WTC11 (cell line): Measurements from ENCODE around the gene TTLL5. TPM values are rescaled to one million over a fixed set of nuclear protein-coding genes. Genes with fewer than 3 reads are reported as not detected.

Experiments
- ATAC-seq: fragments of 200-7000 bp; cut with Tn5 transposase; 2 replicates; pipeline ENCODE4 v1.10.0; 2021; ENCODE audit warnings: mild to moderate bottlenecking, moderate library complexity
- CTCF ChIA-PET: fragments of 300-600 bp; sonication (Branson Sonifier 250); formaldehyde crosslinking; loops from one replicate; lab custom pipeline; 2021; ENCODE audit warnings: antibody characterized with exemption; lab: Charles Lee
- POLR2A ChIA-PET: fragments of 350-600 bp; sonication (Branson Sonifier 250); formaldehyde crosslinking; loops from one replicate; lab custom pipeline; 2021; ENCODE audit warnings: antibody characterized with exemption; lab: Charles Lee
- DNase-seq: peaks from one replicate; pipeline ENCODE4 v3.0.0; 2021; ENCODE audit warnings: low spot score
- H3K27ac Mint-ChIP-seq: 2 replicates; pipeline ENCODE4 v1.8.0; 2021; ENCODE audit warnings: mixed read lengths
- H3K27me3 Mint-ChIP-seq: 2 replicates; pipeline ENCODE4 v1.8.0; 2021; ENCODE audit warnings: low read depth, mild to moderate bottlenecking, moderate library complexity, mixed read lengths
- H3K36me3 Mint-ChIP-seq: 2 replicates; pipeline ENCODE4 v1.8.0; 2021; ENCODE audit warnings: mixed read lengths
- H3K4me1 Mint-ChIP-seq: 2 replicates; pipeline ENCODE4 v1.8.0; 2022; ENCODE audit warnings: mixed read lengths
- H3K4me3 Mint-ChIP-seq: 2 replicates; pipeline ENCODE4 v1.8.0; 2021; ENCODE audit warnings: mild to moderate bottlenecking, moderate library complexity, mixed read lengths
- H3K9me3 Mint-ChIP-seq: 2 replicates; pipeline ENCODE4 v1.8.0; 2021; ENCODE audit warnings: mixed read lengths
- AR ChIP-seq: fragments of 250-450 bp; sonication (Bioruptor Pico); IDR thresholded peaks from 2 replicates; pipeline ENCODE4 v1.9.0; 2021; ENCODE audit warnings: mild to moderate bottlenecking
- CDX4 ChIP-seq: fragments of 250-450 bp; sonication (Bioruptor Pico); IDR thresholded peaks from 2 replicates; pipeline ENCODE4 v1.9.0; 2021; ENCODE audit warnings: moderate library complexity, mild to moderate bottlenecking, inconsistent platforms, borderline replicate concordance
- ELF4 ChIP-seq: sonication (generic); formaldehyde crosslinking; IDR thresholded peaks from 2 replicates; pipeline ENCODE4 v1.8.1; 2022; ENCODE audit warnings: low read depth, mild to moderate bottlenecking, moderate library complexity, missing genetic modification reagents
- EMX1 ChIP-seq: fragments of 250-450 bp; sonication (Bioruptor Pico); IDR thresholded peaks from 2 replicates; pipeline ENCODE4 v1.8.0; 2021; ENCODE audit warnings: mild to moderate bottlenecking
- ETV6 ChIP-seq: sonication (generic); formaldehyde crosslinking; IDR thresholded peaks from 2 replicates; pipeline ENCODE4 v1.8.1; 2022; ENCODE audit warnings: mild to moderate bottlenecking, missing genetic modification reagents
- JAZF1 ChIP-seq: fragments of 250-450 bp; sonication (Bioruptor Pico); IDR thresholded peaks from 2 replicates; pipeline ENCODE4 v1.9.0; 2021; ENCODE audit warnings: moderate library complexity, mild to moderate bottlenecking, inconsistent platforms
- NFE2L1 ChIP-seq: sonication (generic); formaldehyde crosslinking; IDR thresholded peaks from 2 replicates; pipeline ENCODE4 v1.8.1; 2023; ENCODE audit warnings: missing genetic modification reagents
- NR3C1 ChIP-seq: sonication (generic); formaldehyde crosslinking; conservative IDR thresholded peaks from 2 replicates; pipeline ENCODE4 v1.8.1; 2023; ENCODE audit warnings: low read depth, mild to moderate bottlenecking, missing genetic modification reagents
- RELA ChIP-seq: sonication (generic); formaldehyde crosslinking; IDR thresholded peaks from 2 replicates; pipeline ENCODE4 v1.8.1; 2022; ENCODE audit warnings: missing genetic modification reagents, mild to moderate bottlenecking, borderline replicate concordance
- TP53 ChIP-seq: sonication (generic); formaldehyde crosslinking; IDR thresholded peaks from 2 replicates; pipeline ENCODE4 v1.8.1; 2023; ENCODE audit warnings: mild to moderate bottlenecking, missing genetic modification reagents
- ZNF232 ChIP-seq: sonication (generic); formaldehyde crosslinking; IDR thresholded peaks from 2 replicates; pipeline ENCODE4 v1.8.0; 2022; ENCODE audit warnings: mild to moderate bottlenecking, missing genetic modification reagents
- ZNF317 ChIP-seq: sonication (generic); formaldehyde crosslinking; IDR thresholded peaks from 2 replicates; pipeline ENCODE4 v1.8.1; 2023; ENCODE audit warnings: low read depth, mild to moderate bottlenecking, moderate library complexity, missing genetic modification reagents, borderline replicate concordance
- total RNA-seq: library from RNA; stranded (reverse); gene quantifications from 3 replicates; pipeline ENCODE4 v1.2.3, GENCODE V29; 2021
- TF ChIP-seq, protein P1 (sequence below): sonication (generic); formaldehyde crosslinking; IDR thresholded peaks from 2 replicates; pipeline ENCODE4 v1.8.1; 2023; ENCODE audit warnings: mild to moderate bottlenecking, missing genetic modification reagents, borderline replicate concordance
- TF ChIP-seq, protein P2 (sequence below): fragments of 250-450 bp; sonication (Bioruptor Pico); conservative IDR thresholded peaks from 2 replicates; pipeline ENCODE4 v1.9.0; 2021; ENCODE audit warnings: mild to moderate bottlenecking
- TF ChIP-seq, protein P3 (sequence below): sonication (generic); formaldehyde crosslinking; IDR thresholded peaks from 2 replicates; pipeline ENCODE4 v1.8.0; 2022; ENCODE audit warnings: missing genetic modification reagents
- TF ChIP-seq, protein P4 (sequence below): sonication (generic); formaldehyde crosslinking; IDR thresholded peaks from 2 replicates; pipeline ENCODE4 v1.8.1; 2022; ENCODE audit warnings: missing genetic modification reagents, borderline replicate concordance

The TTLL5 gene
- total RNA-seq, 1 experiment from 2014 or later, result 39.6 TPM

GRCh38 chr14:75927564-75928087 lies 266.6 kb downstream of the TTLL5 start (continued):
- TF ChIP-seq, protein P1, sequence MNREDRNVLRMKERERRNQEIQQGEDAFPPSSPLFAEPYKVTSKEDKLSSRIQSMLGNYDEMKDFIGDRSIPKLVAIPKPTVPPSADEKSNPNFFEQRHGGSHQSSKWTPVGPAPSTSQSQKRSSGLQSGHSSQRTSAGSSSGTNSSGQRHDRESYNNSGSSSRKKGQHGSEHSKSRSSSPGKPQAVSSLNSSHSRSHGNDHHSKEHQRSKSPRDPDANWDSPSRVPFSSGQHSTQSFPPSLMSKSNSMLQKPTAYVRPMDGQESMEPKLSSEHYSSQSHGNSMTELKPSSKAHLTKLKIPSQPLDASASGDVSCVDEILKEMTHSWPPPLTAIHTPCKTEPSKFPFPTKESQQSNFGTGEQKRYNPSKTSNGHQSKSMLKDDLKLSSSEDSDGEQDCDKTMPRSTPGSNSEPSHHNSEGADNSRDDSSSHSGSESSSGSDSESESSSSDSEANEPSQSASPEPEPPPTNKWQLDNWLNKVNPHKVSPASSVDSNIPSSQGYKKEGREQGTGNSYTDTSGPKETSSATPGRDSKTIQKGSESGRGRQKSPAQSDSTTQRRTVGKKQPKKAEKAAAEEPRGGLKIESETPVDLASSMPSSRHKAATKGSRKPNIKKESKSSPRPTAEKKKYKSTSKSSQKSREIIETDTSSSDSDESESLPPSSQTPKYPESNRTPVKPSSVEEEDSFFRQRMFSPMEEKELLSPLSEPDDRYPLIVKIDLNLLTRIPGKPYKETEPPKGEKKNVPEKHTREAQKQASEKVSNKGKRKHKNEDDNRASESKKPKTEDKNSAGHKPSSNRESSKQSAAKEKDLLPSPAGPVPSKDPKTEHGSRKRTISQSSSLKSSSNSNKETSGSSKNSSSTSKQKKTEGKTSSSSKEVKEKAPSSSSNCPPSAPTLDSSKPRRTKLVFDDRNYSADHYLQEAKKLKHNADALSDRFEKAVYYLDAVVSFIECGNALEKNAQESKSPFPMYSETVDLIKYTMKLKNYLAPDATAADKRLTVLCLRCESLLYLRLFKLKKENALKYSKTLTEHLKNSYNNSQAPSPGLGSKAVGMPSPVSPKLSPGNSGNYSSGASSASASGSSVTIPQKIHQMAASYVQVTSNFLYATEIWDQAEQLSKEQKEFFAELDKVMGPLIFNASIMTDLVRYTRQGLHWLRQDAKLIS, result no peak

GRCh38 chr14:75928690-75929181 lies 267.7 kb downstream of the TTLL5 start:
- TF ChIP-seq NFE2L1 (no peak), ZNF317 (CRISPR knock-in tag) (no peak), RELA (CRISPR knock-in tag) (no peak), CDX4 (CRISPR knock-in tag) (no peak), ZNF232 (no peak)
- TF ChIP-seq, protein P2, sequence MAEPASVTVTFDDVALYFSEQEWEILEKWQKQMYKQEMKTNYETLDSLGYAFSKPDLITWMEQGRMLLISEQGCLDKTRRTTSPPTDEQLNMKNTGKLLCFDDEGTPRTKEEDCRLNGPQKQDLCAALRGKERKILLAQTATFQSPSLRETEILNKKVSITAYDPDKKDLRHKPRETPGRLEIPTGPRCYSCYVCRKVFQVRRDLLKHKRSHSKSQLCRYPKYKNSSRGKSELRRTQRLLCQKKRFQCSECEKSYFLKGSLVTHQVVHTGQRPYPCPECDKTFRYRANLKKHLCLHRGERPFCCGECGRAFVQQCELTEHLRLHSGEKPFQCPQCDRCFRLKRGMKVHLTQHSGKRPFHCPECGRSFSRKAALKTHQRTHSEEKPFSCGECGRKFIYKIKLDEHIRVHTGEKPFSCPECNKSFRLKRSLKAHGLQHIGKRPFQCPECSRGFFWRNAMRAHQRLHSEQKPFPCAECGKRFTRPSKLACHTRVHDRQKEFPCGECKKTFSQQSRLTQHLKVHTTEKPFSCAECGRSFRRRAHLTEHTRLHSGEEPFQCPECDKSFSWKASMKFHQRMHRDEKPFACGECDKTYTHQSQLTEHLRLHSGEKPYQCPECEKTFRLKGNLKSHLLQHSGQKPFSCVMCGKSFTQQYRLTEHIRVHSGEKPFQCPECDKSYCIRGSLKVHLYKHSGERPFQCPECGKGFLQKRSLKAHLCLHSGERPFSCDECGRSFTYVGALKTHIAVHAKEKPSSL (CRISPR knock-in tag), result no peak
- TF ChIP-seq, protein P3, sequence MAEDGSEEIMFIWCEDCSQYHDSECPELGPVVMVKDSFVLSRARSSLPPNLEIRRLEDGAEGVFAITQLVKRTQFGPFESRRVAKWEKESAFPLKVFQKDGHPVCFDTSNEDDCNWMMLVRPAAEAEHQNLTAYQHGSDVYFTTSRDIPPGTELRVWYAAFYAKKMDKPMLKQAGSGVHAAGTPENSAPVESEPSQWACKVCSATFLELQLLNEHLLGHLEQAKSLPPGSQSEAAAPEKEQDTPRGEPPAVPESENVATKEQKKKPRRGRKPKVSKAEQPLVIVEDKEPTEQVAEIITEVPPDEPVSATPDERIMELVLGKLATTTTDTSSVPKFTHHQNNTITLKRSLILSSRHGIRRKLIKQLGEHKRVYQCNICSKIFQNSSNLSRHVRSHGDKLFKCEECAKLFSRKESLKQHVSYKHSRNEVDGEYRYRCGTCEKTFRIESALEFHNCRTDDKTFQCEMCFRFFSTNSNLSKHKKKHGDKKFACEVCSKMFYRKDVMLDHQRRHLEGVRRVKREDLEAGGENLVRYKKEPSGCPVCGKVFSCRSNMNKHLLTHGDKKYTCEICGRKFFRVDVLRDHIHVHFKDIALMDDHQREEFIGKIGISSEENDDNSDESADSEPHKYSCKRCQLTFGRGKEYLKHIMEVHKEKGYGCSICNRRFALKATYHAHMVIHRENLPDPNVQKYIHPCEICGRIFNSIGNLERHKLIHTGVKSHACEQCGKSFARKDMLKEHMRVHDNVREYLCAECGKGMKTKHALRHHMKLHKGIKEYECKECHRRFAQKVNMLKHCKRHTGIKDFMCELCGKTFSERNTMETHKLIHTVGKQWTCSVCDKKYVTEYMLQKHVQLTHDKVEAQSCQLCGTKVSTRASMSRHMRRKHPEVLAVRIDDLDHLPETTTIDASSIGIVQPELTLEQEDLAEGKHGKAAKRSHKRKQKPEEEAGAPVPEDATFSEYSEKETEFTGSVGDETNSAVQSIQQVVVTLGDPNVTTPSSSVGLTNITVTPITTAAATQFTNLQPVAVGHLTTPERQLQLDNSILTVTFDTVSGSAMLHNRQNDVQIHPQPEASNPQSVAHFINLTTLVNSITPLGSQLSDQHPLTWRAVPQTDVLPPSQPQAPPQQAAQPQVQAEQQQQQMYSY (CRISPR knock-in tag), result no peak
- TF ChIP-seq, all 79 proteins: peak for 0
- no peak for DNase-seq
- Mint-ChIP-seq H3K36me3 (peaks cover 8% of the 10 kb centered on the region), H3K27me3 (no peaks in the 10 kb centered on the region), H3K27ac (no peak overlapping the region), H3K4me1 (peaks cover 5% of the 10 kb centered on the region), H3K4me3 (no peak overlapping the region), H3K9me3 (peaks cover 3% of the 10 kb centered on the region; the same call in 1 of the 2 replicates)
- no peak; the same call in 1 of the 2 replicates for ATAC-seq
- POLR2A ChIA-PET, result no interaction called here
- CTCF ChIA-PET, result interaction anchor here (1.0 to 2.1 kb wide), 3 partner anchors 22 to 54 kb away, joined by 3 to 7 read pairs (median 5); no protein-coding TSS in a partner anchor

DNA sequence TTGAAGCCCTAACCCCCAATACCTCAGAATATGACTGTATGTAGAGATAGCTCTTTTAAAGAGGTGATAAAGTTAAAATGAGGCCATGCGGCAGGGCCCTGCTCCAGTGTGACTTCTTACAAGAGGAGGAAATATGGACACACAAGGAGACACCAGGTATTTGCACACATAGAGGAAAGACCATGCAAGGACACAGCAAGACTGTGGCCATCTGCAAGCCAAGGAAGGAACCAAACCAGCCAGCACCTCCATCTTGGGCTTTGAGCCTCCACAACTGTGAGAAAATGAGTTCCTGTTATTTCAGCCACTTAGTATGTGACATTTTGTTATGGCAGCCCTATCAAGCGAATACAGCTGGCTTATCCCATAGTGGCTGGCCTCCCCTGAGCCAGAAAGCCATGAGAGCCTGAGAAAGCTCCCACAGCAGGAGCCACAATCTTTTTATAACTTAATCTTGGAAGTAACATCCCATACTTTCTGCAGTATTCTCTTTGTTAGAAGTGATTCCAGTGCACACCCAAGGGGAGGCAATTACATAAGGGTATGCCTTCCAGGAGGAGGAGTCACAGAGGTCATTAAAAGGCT lies 272.8 kb downstream of the TTLL5 start:
- ChIA-PET POLR2A (interaction anchor here (0.9 kb wide), 1 partner anchor 14 kb away, joined by 3 read pairs; no protein-coding TSS in a partner anchor), CTCF (interaction anchor here (1.0 kb wide), 1 partner anchor 45 kb away, joined by 3 read pairs; no protein-coding TSS in a partner anchor)
- no peak overlapping the region for H3K27ac Mint-ChIP-seq
- no peak for ATAC-seq
- no peaks in the 10 kb centered on the region for H3K36me3 Mint-ChIP-seq
- no peak overlapping the region for H3K4me3 Mint-ChIP-seq
- H3K9me3 Mint-ChIP-seq, result no peaks in the 10 kb centered on the region
- no peaks in the 10 kb centered on the region for H3K27me3 Mint-ChIP-seq
- no peak for DNase-seq
- H3K4me1 Mint-ChIP-seq, result peaks cover 4% of the 10 kb centered on the region; the same call in 1 of the 2 replicates
- no peak for TF ChIP-seq ETV6 (CRISPR knock-in tag)
- no peak for TF ChIP-seq ELF4
- TF ChIP-seq JAZF1 (CRISPR knock-in tag), result no peak
- TF ChIP-seq, protein P4, sequence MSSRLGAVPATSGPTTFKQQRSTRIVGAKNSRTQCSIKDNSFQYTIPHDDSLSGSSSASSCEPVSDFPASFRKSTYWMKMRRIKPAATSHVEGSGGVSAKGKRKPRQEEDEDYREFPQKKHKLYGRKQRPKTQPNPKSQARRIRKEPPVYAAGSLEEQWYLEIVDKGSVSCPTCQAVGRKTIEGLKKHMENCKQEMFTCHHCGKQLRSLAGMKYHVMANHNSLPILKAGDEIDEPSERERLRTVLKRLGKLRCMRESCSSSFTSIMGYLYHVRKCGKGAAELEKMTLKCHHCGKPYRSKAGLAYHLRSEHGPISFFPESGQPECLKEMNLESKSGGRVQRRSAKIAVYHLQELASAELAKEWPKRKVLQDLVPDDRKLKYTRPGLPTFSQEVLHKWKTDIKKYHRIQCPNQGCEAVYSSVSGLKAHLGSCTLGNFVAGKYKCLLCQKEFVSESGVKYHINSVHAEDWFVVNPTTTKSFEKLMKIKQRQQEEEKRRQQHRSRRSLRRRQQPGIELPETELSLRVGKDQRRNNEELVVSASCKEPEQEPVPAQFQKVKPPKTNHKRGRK (CRISPR knock-in tag), result no peak
- TF ChIP-seq EMX1, result no peak
- TF ChIP-seq TP53 (CRISPR knock-in tag), result no peak
- no peak for TF ChIP-seq AR (CRISPR knock-in tag)
- TF ChIP-seq ZNF232, result no peak
- no peak for TF ChIP-seq NR3C1 (CRISPR knock-in tag)
